ENCODE results near the gene FN3K.

Gene FN3K

DNA sequence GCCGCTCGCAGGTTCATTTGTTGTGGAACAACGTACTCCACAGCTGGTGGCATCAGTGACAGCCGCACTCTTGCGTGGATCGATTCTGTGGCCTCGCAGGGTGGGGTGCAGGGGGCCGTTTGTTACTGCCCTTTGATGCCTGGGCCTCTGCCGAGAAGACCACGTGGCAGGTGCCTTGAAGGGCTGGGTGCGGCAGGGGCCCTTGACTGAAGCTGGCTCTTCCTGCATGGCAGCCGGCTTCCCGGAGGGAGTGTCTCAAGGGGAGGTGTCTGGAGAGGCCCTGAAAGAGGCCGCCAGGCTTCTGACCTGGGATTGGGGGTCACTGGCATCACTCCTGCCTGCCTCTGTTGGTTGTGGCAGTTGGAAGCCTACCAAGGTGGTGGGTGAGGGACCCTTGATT, 60.2 kb downstream of the FN3K start:
- TF ChIP-seq ZFP30 (CRISPR knock-in tag; IDR thresholded peaks at IDR 0.05) (no peak), ZC3H10 (CRISPR knock-in tag; IDR thresholded peaks at IDR 0.05) (no peak), CSDC2 (CRISPR knock-in tag; IDR thresholded peaks at IDR 0.05) (no peak), TCF4 (CRISPR knock-in tag; IDR thresholded peaks at IDR 0.05; ENCODE audit: borderline replicate concordance) (no peak), GLIS3 (CRISPR knock-in tag; IDR thresholded peaks at IDR 0.05) (no peak), PPARA (CRISPR knock-in tag; IDR thresholded peaks at IDR 0.05; ENCODE audit: borderline replicate concordance) (no peak), ESRRG (CRISPR knock-in tag; IDR thresholded peaks at IDR 0.05) (no peak), ZNF70 (CRISPR knock-in tag; IDR thresholded peaks at IDR 0.05) (no peak), RARB (CRISPR knock-in tag; IDR thresholded peaks at IDR 0.05) (no peak), ISL1 (CRISPR knock-in tag; IDR thresholded peaks at IDR 0.05) (no peak), ARNTL (CRISPR knock-in tag; IDR thresholded peaks at IDR 0.05; ENCODE audit: borderline replicate concordance, low read depth) (no peak), TOX (CRISPR knock-in tag; IDR thresholded peaks at IDR 0.05; ENCODE audit: borderline replicate concordance) (no peak), BACH2 (CRISPR knock-in tag; IDR thresholded peaks at IDR 0.05; ENCODE audit: borderline replicate concordance) (no peak)
- TF ChIP-seq, protein P1, sequence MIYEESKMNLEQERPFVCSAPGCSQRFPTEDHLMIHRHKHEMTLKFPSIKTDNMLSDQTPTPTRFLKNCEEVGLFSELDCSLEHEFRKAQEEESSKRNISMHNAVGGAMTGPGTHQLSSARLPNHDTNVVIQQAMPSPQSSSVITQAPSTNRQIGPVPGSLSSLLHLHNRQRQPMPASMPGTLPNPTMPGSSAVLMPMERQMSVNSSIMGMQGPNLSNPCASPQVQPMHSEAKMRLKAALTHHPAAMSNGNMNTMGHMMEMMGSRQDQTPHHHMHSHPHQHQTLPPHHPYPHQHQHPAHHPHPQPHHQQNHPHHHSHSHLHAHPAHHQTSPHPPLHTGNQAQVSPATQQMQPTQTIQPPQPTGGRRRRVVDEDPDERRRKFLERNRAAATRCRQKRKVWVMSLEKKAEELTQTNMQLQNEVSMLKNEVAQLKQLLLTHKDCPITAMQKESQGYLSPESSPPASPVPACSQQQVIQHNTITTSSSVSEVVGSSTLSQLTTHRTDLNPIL (CRISPR knock-in tag; IDR thresholded peaks at IDR 0.05; ENCODE audit: low read depth), result no peak
- TF ChIP-seq, protein P2, sequence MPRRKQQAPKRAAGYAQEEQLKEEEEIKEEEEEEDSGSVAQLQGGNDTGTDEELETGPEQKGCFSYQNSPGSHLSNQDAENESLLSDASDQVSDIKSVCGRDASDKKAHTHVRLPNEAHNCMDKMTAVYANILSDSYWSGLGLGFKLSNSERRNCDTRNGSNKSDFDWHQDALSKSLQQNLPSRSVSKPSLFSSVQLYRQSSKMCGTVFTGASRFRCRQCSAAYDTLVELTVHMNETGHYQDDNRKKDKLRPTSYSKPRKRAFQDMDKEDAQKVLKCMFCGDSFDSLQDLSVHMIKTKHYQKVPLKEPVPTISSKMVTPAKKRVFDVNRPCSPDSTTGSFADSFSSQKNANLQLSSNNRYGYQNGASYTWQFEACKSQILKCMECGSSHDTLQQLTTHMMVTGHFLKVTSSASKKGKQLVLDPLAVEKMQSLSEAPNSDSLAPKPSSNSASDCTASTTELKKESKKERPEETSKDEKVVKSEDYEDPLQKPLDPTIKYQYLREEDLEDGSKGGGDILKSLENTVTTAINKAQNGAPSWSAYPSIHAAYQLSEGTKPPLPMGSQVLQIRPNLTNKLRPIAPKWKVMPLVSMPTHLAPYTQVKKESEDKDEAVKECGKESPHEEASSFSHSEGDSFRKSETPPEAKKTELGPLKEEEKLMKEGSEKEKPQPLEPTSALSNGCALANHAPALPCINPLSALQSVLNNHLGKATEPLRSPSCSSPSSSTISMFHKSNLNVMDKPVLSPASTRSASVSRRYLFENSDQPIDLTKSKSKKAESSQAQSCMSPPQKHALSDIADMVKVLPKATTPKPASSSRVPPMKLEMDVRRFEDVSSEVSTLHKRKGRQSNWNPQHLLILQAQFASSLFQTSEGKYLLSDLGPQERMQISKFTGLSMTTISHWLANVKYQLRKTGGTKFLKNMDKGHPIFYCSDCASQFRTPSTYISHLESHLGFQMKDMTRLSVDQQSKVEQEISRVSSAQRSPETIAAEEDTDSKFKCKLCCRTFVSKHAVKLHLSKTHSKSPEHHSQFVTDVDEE (CRISPR knock-in tag; IDR thresholded peaks at IDR 0.05), result no peak
- TF ChIP-seq, protein P3, sequence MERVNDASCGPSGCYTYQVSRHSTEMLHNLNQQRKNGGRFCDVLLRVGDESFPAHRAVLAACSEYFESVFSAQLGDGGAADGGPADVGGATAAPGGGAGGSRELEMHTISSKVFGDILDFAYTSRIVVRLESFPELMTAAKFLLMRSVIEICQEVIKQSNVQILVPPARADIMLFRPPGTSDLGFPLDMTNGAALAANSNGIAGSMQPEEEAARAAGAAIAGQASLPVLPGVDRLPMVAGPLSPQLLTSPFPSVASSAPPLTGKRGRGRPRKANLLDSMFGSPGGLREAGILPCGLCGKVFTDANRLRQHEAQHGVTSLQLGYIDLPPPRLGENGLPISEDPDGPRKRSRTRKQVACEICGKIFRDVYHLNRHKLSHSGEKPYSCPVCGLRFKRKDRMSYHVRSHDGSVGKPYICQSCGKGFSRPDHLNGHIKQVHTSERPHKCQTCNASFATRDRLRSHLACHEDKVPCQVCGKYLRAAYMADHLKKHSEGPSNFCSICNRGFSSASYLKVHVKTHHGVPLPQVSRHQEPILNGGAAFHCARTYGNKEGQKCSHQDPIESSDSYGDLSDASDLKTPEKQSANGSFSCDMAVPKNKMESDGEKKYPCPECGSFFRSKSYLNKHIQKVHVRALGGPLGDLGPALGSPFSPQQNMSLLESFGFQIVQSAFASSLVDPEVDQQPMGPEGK (CRISPR knock-in tag; IDR thresholded peaks at IDR 0.05; ENCODE audit: borderline replicate concordance), result no peak
- TF ChIP-seq, protein P4, sequence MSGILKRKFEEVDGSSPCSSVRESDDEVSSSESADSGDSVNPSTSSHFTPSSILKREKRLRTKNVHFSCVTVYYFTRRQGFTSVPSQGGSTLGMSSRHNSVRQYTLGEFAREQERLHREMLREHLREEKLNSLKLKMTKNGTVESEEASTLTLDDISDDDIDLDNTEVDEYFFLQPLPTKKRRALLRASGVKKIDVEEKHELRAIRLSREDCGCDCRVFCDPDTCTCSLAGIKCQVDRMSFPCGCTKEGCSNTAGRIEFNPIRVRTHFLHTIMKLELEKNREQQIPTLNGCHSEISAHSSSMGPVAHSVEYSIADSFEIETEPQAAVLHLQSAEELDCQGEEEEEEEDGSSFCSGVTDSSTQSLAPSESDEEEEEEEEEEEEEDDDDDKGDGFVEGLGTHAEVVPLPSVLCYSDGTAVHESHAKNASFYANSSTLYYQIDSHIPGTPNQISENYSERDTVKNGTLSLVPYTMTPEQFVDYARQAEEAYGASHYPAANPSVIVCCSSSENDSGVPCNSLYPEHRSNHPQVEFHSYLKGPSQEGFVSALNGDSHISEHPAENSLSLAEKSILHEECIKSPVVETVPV (CRISPR knock-in tag; IDR thresholded peaks at IDR 0.05), result no peak
- ATAC-seq, result no peak

DNA sequence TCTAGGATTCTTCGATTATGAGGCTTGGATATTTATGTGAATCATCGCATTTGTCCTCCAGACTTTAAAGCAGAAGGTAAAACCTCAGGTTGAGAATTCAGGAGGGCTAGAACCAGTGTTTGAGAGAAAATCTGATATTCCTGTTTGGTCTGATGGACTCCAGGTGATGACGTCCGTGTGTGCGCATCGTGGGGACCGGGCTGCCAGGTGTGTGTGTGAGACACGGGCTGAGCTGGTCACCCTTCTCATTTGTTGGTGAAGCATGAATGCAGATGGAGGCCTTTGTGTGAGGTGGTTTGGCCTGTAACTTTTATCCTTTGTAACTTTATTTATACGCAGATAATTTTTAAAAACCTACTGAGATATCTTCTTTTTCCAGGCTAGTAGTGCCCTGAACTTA, 61.6 kb downstream of the FN3K start:
- ATAC-seq, result no peak
- no peak for TF ChIP-seq PPARA (CRISPR knock-in tag; IDR thresholded peaks at IDR 0.05; ENCODE audit: borderline replicate concordance)
- TF ChIP-seq, protein P2 (CRISPR knock-in tag; IDR thresholded peaks at IDR 0.05), result no peak
- TF ChIP-seq, protein P3 (CRISPR knock-in tag; IDR thresholded peaks at IDR 0.05; ENCODE audit: borderline replicate concordance), result no peak
- TF ChIP-seq, protein P5, sequence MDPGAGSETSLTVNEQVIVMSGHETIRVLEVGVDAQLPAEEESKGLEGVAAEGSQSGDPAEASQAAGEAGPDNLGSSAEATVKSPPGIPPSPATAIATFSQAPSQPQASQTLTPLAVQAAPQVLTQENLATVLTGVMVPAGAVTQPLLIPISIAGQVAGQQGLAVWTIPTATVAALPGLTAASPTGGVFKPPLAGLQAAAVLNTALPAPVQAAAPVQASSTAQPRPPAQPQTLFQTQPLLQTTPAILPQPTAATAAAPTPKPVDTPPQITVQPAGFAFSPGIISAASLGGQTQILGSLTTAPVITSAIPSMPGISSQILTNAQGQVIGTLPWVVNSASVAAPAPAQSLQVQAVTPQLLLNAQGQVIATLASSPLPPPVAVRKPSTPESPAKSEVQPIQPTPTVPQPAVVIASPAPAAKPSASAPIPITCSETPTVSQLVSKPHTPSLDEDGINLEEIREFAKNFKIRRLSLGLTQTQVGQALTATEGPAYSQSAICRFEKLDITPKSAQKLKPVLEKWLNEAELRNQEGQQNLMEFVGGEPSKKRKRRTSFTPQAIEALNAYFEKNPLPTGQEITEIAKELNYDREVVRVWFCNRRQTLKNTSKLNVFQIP (CRISPR knock-in tag; IDR thresholded peaks at IDR 0.05; ENCODE audit: borderline replicate concordance, low read depth), result no peak
- no peak for TF ChIP-seq OSR1 (CRISPR knock-in tag; IDR thresholded peaks at IDR 0.05)

Data from SK-N-SH treated with all-trans-retinoic acid at 6 μM for 48 hours (cell line).